ENCODE data around the gene TBL1XR1. TPM values are rescaled to one million over a fixed set of nuclear protein-coding genes. Genes with fewer than 3 reads are reported as not detected.
A peak's percentile ranks its signal among the peaks of the same experiment; 100 is the strongest.

TBL1XR1 gene
- total RNA-seq, 1 donor from 2014 or later = 90.8 TPM

DNA sequence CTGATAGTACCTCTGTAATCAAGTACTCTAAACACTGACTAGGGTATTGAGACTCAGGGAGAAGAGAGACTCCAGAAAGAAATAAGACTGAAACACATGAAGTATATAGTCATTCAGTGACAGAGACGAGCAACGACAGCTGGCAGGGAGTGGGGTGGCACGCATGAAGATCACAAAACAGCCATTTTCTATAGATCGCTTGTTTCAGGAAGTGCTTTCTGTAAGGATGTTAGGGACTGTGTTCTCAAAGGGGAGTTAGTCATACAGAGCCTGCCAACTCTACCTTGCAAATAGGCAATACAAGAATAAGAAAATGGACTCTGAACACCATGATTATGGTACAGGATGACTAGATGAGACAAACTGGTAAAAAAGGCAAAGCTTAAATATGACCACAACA, 139.5 kb downstream of the TBL1XR1 start:
- DNase-seq (no peak), ATAC-seq (ENCODE audit: poor library complexity) (no peak)
- intact Hi-C loops (cut with DNase I) = loop anchor here (5.0 kb wide), 1 partner anchor 135 kb away; no protein-coding TSS in a partner anchor

DNA sequence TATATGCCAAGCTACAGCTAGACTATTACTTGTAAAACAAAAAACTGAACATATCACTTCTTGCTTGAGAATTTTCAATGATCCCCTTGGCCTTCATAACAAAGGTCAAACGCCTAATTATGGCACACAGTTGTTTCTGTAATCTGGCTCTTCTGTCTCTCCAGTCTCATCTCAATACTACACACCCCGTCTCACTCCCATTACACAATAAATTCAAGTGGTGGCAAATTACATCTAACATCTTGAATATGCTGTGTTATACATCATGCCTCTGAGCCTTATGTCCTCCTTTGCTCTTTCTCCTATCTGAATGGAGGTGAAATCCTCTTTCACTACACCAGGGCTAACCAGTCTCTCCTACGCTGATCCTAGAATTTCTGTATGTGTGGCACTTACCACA, 140.4 kb downstream of the TBL1XR1 start:
- intact Hi-C loops (cut with DNase I) = loop anchor here (5.0 kb wide), 1 partner anchor 135 kb away; no protein-coding TSS in a partner anchor
- ATAC-seq (ENCODE audit: poor library complexity) = no peak
- no peak for DNase-seq

DNA sequence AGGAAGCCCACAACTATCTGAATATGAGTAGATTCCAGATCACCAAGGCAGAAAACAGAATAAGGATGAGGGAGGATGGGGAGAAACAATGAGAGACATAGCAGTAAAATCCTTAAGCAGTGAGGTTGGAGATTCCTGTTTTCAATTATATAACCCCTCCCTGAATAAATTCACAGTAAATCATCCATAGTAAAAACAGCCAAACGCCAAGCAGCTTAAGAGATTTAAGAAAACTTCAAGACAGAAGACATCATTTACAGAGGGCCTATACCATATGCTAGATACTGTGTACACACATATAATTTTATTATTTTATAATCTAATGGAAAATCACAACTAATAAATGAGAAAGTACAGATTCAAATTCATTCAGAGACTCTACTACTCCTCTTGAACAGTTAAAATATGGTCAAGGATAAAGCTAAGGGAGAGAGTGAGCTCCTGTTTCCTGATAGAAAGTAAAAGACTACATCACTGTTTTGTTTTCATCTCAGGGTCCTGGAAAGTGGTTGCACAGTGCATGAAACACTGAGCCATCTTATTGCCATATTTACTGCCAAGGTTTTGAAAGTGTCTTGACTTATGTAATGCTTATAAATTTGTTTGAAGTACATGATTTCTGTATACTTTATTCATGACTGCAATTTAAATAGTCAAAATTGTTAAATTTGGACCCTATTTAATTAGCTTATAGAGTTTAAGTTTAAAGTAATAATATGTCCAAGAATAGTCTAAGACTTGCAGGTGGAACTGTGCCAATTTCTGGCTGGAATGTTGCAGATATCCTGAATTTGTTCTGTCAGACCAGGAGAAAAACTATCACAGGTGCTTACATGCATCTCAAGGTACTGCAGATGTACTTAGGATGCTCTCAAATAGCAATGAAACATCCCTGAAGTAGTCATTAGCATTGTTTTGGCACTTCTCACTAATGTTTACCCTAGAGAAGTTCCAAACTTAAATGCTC, 141.4 kb downstream of the TBL1XR1 start:
- intact Hi-C loops (cut with DNase I) = loop anchor here (5.0 kb wide), 1 partner anchor 136 kb away; no protein-coding TSS in a partner anchor
- ATAC-seq (ENCODE audit: poor library complexity) (no peak), DNase-seq (no peak)

DNA sequence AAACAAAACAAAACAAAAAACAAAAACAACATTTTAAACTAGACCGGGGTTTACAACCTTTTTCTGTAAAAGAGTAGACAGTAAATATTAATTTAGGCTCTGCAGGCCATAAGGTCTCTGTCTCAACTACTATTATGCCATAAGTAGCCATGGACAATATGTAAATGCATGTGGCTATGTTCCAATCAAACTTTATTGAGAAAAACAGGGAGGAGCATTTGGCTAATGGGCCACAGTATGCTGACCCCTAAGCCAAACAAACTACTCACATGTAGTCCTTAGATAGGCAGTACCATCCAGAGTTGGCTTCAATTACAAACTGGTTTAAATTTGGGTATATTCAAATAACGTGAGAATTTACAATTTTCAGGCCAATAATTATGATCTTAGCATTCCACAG, 144.2 kb downstream of the TBL1XR1 start:
- intact Hi-C loops (cut with DNase I) = no loop called here
- ATAC-seq (ENCODE audit: poor library complexity) (no peak), DNase-seq (no peak)

DNA sequence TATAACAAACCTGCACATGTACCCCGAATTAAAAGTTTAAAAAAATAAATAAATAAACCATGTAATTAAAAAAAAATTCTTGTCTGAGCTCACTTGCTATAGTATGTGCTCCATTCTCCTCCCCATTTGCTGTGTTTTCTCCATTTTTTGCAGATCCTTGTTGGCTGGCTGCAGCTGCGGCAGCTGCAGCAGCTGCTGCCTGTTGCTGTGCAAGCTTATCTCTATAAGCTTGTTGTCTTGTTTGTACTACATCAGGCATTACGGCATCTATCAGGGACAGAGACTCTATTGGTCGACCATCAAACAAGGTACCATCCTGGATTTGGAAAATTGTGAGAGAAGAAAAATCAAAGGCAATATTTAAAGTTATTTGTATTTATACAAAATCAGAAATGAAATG, 145.9 kb downstream of the TBL1XR1 start:
- ATAC-seq (ENCODE audit: poor library complexity) = peak; percentile 64
- intact Hi-C loops (cut with DNase I) = no loop called here

DNA sequence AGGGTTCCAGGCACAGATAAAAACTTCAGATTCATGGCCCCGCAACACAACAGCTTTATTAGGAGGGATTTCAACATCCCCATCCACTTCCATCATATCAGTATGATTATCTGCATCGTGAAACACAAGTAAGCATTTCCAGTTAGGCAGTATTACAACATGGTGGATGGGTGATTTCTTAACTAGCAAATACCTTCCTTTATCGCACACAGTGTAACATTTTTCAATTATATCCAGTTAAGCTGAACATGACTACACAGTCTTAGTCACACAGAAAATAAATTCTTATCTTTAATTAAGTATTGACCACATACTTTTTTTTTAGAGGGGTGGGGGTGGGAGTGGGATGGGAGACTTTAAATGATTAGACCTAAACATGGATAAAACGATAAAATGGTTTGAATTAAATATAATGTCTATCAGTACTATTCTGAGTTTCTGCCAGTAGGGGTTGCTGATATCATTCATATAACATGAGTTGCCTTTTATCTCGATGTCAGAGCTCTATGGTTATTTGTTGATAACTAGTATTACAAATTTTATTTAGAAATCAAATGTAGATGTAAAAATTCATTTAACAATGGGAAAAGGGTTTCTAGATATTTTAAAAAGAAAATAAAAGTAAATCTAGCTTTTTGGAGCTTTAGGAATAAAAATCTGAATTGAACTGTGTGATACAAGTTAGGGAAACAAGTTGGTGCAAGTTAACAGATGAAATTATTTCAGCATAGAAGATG, 146.6 kb downstream of the TBL1XR1 start:
- ATAC-seq (ENCODE audit: poor library complexity) (peak; percentile 85), DNase-seq (no peak)
- intact Hi-C loops (cut with DNase I) = no loop called here

More for the DNA sequence above, 145.9 kb downstream of the TBL1XR1 start:
- no peak for DNase-seq

DNA sequence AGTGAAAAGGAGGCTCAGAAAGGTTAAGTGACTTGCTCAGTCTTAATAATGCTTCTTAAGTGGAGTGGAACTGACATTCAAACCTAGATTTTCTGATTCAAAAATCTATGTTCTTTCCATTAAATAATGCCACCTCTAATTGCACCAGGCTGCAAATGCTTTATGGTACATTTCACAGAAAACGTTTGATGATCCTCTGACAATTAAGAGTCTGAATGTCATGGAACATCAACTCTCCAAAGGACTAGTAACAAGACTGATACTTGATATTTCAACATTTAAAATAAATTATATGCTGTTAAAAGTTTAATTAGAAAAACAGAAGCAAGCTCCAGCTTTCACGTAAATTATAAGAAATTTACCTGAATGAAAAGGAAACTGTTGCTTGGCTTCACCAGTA, 151.5 kb downstream of the TBL1XR1 start:
- intact Hi-C loops (cut with DNase I) = loop anchor here (10.0 kb wide), 1 partner anchor 319 kb away; no protein-coding TSS in a partner anchor
- DNase-seq (no peak), ATAC-seq (ENCODE audit: poor library complexity) (no peak)

DNA sequence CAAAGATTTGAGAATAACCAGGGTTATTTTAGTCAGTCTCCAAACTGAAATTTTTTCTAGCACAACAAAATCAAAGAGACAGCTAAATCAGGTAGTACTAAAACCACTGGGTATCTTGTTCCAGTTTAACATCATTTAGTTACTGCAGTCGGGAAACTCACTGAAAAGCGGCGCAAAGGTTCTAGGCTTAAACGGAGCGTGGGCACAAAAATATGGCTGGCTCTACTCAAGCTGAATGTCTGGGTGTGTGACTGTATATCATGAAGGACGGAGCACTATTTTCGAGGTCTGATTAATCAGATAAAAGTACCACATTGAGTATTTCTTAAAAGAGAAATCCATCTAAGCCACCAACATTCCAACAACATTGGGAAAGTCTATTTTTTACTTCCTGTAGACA, 152.1 kb downstream of the TBL1XR1 start:
- intact Hi-C loops (cut with DNase I) = loop anchor here (10.0 kb wide), 1 partner anchor 320 kb away; no protein-coding TSS in a partner anchor

DNA sequence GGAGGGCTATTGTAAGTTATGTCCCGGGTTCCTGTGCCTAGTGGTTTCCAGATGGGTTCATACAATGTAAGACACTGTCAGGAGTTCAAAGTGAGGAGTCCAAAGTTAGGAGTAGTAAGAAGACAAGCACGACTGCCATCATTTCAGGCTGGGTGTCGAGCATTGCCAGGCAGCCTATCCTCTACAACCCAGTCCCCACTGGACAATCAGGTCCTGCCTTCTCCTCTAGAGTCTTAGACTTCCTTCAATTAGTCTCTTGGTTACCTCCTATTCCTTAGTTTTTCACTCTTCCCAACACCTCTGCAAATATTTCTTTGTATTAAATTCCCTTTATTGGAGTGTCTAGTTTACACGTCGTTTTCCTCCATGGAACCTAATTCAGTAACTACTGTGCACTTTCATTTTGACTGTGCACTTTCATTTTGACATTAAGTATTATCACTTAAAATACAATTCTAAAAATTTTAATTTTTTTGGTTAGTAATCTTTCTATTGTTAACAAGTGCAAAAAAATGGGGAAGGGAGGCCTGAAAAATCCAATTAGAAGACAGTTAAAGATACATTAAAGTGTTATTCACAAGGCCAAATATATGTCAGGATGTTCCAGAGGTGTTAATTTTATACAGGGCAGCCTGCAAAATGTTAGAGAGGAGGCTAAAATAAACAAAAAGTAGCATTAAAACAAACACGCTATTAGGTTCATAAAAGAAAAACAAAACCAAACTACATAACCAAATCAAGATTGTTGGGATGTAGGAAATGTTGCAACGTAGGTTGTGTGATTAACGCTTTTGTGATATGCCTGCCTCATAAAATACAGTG, 155.3 kb downstream of the TBL1XR1 start:
- DNase-seq (no peak), ATAC-seq (ENCODE audit: poor library complexity) (no peak)
- intact Hi-C loops (cut with DNase I) = loop anchor here (10.0 kb wide), 1 partner anchor 323 kb away; no protein-coding TSS in a partner anchor

More for the DNA sequence above, 152.1 kb downstream of the TBL1XR1 start:
- no peak for ATAC-seq (ENCODE audit: poor library complexity)
- no peak for DNase-seq

DNA sequence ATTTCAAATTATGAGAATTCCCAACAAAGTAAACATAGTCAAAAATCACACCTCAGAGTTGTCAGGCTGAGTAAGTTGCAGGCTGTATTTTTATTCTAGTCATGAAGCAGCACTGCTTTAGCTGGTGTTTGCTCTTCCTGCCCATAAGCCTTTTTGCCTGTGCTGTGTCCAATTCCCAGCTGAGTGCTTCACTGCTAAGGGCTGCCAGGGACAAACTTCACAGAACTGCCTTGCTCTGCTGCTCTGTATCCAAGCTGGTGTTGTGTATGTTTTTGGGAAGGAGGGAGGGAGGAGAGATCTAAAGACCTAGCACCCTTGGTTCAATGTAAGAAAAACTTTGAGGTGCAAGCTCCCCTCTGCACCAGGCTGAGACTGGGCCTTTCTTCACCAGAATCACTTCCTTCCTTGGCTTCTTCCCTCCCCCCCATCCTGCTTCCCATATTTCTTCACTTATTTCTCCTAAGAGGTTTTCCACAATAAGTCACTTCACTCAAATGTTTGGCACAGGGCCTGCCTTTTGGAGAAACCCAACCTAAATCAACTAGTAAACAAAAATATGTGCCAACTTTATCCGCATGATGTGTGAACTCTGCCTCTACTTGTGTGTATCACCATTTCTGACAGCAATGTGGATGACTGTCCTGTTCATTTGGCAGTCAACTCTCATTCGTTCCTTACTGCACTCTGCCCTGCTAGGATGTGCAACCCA, 156.1 kb downstream of the TBL1XR1 start:
- intact Hi-C loops (cut with DNase I) = loop anchor here (10.0 kb wide), 1 partner anchor 324 kb away; no protein-coding TSS in a partner anchor
- ATAC-seq (ENCODE audit: poor library complexity) = peak; percentile 94
- DNase-seq = peak; percentile 45

DNA sequence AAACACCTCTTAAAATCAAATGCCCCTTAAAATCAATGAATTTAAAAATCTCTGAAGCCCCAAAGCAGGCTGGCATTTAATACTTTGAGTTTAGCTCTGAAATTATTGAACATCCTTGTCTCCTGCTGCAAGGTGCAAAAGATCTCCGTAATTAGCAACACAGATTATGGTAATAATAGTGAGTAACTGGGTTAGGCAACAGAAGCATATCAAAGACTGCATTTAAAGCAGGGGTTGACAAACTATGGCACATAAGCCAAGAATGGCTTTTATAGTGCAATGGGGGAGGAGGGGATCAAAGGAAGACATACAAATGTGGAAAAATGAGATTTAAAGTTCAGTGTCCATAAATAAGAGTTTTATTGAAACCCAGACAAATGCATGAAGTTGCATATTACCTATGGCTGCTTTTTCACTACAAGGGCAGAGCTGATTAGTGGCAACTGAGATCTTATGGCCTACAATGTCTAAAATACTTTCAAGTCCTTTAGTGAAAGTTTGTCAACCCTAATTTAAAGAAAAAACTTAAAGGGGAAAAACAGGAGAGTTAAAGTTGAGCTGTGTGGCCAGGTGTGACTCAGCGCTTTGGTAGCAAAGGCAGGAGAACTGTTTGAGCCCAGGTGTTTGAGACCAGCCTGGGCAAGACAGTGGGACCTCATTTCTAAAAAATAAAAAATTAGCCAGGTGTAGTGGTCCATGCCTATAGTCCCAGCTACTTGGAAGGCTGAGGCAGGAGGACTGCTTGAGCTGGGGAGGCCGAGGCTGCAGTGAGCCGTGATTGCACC, 157.6 kb downstream of the TBL1XR1 start:
- intact Hi-C loops (cut with DNase I) = loop anchor here (10.0 kb wide), 1 partner anchor 325 kb away; no protein-coding TSS in a partner anchor
- DNase-seq = no peak
- no peak for ATAC-seq (ENCODE audit: poor library complexity)

DNA sequence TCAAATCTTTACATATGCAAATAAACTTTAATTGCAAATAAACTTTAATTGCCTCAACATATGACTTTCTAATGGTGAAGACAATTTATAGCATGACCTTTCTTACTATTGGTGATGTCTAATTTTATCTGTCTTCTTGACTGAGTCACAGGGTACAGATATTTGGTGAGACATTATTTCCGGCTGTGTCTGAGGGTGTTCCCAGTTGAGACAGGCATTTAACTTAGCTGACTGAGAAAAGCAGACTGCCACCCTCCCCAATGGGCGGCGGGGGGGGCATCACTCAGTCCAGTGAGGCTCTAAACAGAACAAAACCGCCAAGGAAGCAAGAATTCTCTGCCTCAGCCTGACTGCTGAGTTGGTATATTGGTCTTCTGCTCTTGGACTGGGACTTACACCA, 160.0 kb downstream of the TBL1XR1 start:
- DNase-seq = no peak
- intact Hi-C loops (cut with DNase I) = no loop called here
- no peak for ATAC-seq (ENCODE audit: poor library complexity)

DNA sequence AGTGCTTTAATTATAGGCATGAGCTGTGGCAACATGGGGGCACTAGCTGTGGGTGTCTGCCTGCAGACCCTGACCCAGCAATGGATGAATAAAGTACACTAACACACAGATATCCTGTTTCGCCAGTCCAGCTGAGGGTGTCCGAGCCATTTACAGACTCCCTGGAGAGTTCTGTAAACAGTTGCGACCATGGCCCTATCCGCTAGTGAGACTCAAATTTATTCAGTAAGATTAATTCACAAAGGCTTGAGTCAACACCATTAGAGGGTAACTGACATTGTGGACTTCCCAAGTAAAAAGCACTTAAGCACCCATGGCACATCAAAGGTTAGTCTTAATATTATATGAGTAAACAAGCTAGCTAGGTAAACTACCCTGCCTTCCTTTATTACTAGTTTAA, 161.6 kb downstream of the TBL1XR1 start:
- ATAC-seq (ENCODE audit: poor library complexity) (no peak), DNase-seq (no peak)
- intact Hi-C loops (cut with DNase I) = no loop called here

DNA sequence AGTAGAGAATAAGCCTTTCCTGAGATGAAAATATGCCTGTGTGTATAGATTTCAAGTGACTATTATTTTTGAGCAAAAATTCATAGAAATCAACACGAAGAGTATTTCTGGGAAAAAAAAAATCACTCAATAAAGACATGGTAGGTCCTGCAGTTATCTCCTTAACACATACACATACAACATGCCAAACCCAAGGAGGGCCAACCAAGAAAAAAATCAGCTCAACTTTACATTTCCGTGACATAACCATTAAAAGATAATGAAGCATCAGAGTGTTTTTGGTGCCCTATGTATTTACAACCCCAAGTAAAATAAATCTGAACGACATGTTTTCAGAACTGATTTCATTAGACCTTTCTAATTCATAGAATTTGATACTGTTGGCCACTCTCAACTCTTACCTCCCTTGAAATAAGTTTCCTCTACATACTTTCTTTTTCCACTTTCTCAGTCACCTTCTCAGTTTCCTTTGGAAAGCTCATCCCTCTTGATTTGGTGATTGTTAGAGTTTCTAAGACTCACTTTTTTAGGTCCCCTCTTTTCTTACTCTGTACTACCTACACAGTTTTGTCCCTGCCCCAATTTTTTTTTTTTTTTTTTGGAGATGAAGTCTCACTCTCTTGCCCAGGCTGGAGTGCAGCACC, 162.3 kb downstream of the TBL1XR1 start:
- ATAC-seq (ENCODE audit: poor library complexity) (no peak), DNase-seq (no peak)
- intact Hi-C loops (cut with DNase I) = no loop called here

DNA sequence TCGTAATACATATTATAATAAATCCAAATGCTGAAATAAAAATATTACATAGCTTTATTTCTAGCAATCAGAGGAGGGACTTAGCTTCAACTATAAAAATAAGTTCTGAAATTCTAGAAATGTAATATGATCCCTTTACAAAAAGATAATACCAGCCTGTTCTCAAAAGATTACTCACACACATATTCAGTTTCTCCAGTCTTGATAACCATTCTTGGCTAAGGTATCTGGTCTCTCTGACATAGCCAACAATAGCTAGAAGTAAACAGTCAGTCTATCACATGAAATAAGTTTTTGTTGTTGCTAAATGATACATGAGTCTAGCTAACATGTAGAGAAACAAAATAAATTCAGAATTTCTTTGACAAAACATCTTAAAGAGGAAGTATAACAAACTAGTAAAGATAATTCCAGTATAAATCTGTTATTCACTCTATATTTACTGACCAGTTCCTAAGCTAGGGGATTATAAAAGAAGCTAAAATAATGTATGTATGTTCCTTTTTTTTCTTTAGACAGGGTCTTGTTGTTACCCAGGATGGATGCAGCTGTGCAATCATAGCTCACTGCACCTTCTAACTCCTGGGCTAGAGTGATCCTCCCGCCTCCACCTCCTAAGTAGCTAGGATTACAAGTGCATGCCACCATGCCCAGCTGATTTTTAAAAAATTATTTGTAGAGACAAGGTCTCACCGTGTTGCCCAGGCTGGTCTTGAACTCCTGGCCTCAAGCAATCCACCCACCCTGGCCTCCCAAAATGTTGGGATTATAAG, 170.6 kb downstream of the TBL1XR1 start:
- ATAC-seq (ENCODE audit: poor library complexity) (peak; percentile 51), DNase-seq (no peak)
- intact Hi-C loops (cut with DNase I) = no loop called here

DNA sequence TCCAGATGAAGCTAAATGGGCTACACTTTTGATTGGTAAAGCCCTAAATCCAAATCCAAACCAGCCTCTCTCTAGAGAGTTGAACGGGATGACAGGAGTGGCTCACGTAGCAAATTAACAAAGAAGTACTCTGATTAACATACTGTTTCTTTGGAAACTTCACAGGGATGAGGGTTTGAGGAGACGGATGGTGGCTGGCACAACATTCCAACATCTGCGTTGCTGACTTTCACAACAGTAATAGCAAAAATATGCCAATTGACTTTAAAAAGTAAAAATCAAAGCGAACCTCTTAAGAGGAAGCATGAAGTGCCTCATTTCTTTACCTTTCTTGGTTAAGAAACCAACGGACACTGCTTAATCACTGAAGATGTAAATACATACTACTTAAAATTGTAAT, 181.4 kb downstream of the TBL1XR1 start:
- intact Hi-C loops (cut with DNase I) = no loop called here
- ATAC-seq (ENCODE audit: poor library complexity) (no peak), DNase-seq (no peak)
